NCI-H82 treated with DMSO at 0.1 percent for 48 hours (cell line): ENCODE results near the gene ZNF148.

Experiments
- DNase-seq: peaks from one replicate; lab custom pipeline; 2025; ENCODE audit not compliant: unreplicated experiment; lab: John Stamatoyannopoulos, UW

ZNF148 gene

DNA sequence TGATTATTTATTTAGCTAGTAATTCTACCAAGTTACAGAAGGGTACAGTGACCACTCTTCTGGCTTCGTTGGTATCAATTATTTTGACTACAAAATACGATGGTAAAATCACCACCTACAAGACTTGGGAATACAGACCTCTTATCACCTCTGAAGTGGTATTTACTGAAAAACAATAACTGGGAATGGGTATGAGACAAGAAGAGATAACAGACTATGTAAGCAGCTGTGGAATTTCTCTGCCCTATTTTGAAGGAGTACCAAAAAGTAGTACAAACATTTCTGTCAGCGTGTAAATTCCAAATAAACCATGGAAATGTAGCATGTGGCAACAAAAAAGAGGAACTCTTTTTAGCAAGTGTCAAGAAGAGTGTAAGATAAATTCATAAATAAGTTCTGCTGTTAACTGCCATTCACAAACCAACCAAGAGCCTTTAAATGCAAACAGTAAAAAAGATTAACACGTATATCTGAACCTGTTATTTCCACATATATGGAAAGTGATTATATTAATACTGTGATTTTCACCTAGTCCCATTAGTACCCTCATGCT is 85.6 kb downstream of the ZNF148 start:
- no peak for DNase-seq

GRCh38 chr3:125287248-125287647 is 87.9 kb downstream of the ZNF148 start:
- no peak for DNase-seq

DNA sequence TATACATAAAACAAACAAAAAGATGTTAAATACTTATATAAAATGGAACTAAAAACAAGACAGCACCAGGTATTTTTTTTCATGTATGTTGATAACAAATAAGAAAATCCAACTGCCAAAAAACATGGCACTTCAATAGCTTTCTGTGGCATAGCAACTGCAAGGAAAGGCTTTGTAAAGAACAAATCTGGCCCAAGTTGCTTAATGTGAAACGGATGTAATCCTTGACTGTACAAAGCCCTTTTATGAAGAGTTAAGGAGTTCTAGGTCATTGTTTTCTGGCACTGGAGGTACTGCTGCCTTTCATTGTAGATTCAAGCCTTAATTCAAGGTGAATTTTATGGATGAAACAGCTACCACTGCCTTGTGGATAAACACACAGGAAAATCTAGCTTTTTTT is 93.7 kb downstream of the ZNF148 start:
- DNase-seq = no peak

GRCh38 chr3:125280668-125281361 is 94.3 kb downstream of the ZNF148 start:
- no peak for DNase-seq

GRCh38 chr3:125278155-125278554 is 97.0 kb downstream of the ZNF148 start:
- no peak for DNase-seq

DNA sequence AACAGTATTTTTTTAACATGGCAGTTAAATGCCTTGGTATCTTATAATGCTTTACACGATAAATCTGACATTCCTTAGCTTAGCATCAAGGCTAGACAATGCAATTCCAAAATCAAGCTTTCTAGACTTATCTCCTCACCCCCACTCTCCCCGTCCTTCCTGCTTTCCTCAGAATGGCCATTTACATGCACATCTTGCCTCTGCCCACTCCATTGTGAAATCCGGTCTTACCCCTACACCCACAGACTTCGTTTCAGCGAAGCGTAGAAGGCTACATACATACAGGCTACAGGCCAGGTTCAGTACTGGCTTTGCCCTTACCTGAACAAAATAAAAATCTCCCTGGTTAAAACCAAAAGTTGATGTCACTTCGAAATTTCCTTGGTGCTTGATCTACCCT is 104.0 kb downstream of the ZNF148 start:
- DNase-seq = no peak

DNA sequence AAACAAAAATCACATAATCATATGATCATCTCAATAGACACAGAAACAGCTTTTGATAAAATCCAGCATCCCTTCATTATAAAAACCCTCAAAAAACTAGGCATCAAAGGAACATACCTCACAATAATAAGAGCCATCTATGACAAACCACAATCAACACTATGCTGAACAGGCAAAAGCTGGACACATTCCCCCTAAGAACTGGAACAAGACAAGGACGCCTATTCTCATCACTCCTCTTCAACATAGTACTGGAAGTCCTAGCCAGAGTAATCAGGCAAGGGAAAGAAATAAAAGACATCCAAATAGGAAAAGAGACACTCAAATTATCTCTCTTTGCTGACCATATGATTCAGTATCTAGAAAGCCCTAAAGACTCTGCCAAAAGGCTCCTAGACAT is 107.7 kb downstream of the ZNF148 start:
- no peak for DNase-seq

DNA sequence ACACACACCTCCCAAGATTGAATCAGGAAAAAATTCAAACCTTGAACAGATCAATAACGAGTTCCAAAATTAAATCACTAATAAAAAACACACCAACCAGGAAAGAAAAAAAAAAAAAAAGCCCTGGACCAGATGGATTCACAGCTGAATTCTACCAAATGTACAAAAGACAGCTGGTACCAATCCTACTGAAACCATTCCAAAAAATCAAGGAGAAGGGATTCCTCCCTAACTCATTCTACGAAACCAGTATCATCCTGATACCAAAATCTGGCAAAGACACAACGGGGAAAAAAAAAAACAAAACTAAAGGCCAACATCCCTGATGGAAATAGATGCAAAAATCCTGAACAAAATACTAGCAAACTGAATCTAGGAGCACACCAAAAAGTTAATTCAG is 108.2 kb downstream of the ZNF148 start:
- DNase-seq = no peak

- DNase-seq = no peak
Observed at GRCh38 chr3:125262161-125262560, 113.0 kb downstream of the ZNF148 start.

DNA sequence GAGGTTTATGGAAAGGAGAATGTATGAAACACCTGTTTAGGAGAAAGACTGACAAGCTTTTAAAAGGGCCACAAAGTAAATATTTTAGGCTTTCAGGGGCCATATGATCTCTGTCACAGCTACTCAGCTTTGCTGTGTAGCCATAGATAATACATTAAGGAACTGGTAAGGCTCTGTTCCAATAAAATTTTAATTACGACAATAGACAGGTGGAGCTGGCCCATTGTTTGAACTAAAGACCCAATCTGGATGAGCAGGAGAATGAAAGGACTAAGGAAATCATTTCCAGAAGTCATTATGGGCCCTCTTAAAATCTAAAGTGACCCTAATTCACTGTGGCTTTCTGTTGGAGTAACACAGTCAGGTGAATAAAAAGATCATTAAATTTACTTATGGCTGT is 114.1 kb downstream of the ZNF148 start:
- DNase-seq = no peak

- DNase-seq = no peak
Observed at GRCh38 chr3:125260158-125260557, 115.0 kb downstream of the ZNF148 start.

GRCh38 chr3:125257536-125257935 is 117.6 kb downstream of the ZNF148 start:
- DNase-seq = no peak

GRCh38 chr3:125256675-125257074 is 118.5 kb downstream of the ZNF148 start:
- no peak for DNase-seq

GRCh38 chr3:125250973-125251372 is 124.2 kb downstream of the ZNF148 start:
- no peak for DNase-seq

- no peak for DNase-seq
Observed at GRCh38 chr3:125246237-125246636, 128.9 kb downstream of the ZNF148 start.

GRCh38 chr3:125245521-125245920 is 129.6 kb downstream of the ZNF148 start:
- DNase-seq = no peak

DNA sequence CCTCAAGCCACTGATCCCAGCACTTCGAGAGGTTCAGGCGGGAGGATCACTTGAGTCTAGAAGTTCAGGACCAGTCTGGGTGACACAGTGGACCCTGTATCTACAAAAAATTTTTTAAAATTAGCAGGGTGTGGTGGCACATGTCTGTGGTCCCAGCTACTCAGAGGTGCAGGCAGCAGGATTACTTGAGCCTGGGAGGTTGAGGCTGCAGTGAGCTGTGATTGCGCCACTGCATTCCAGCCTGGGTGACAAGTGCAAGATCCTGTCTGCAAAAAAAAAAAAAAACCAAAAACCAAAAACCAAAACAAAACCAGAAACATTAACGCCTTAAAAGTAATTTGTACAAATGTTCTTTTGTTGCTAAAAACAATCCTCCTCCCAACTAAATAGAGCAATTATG is 134.6 kb downstream of the ZNF148 start:
- no peak for DNase-seq

GRCh38 chr3:125239266-125239665 is 135.9 kb downstream of the ZNF148 start:
- DNase-seq = no peak

DNA sequence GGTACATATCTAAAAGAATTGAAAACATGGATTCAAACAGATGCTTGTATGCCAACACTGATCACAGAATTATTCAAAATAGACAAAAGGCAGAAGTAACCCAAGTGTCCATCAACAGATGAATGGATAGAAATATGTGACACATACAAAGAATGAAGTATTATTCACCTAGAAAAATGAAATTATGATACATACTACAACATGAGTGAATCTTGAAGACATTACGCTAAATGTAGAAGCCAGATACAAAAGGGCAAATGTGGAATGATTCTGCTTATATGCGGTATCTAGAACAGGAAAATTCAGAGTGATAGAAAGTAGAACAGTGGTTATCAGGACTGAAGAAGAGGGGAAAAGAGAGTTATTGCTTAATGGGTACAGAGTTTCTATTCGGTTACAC is 136.4 kb downstream of the ZNF148 start:
- DNase-seq = no peak

GRCh38 chr3:125236331-125236903 is 138.7 kb downstream of the ZNF148 start:
- no peak for DNase-seq

DNA sequence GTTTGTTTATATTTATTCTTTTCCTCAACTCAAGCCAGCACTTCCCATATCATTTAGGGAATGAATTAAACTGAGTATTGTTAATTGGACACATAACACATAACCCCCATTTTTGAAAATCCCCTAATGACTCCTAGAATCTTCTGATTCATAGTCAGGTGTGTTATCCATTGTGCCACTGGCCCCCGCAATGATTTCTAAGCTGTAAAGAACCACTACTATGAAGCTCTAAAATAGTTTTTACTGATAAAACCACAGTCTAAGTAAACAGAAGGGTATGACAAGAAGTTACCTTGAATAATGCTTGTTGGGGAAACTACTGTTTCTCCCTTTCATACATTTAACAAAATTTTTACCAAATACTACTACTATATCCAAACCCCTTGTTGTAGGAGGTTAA is 140.3 kb downstream of the ZNF148 start:
- no peak for DNase-seq

DNA sequence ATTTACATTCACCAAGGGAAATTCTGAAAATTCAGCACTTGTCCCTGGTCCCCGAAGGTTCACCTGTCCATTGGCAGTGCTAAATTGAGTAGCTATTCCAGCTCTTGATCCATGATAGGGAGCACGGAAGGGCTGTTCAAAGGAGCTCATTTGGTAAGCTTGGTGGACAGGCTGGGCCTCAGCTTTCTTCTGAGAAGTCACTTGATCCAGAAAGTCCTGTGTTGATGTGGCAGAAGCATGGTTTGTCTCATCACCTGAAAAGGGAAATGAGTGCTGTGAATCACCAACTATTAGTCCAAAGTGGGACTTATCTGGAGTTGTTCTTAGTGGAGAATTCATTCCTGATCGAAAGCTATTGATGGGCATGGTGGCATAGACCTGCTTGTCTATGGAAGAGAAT is 142.7 kb downstream of the ZNF148 start:
- DNase-seq = no peak

- peak; percentile 28 for DNase-seq
Observed at GRCh38 chr3:125231895-125232294, 143.2 kb downstream of the ZNF148 start.
